A204.1 (cell line): ENCODE data around the gene LILRA5.
"Not testable (repeated sequence)": the region's sequence is repeated elsewhere in the genome, so short reads cannot be mapped to it uniquely, and the experiment has no call there.

Source experiments
- FAIRE-seq: peaks from 2 replicates; lab custom pipeline; 2012; peaks lifted over from hg19 to GRCh38; lab: Jason Lieb, UNC

Gene LILRA5

DNA sequence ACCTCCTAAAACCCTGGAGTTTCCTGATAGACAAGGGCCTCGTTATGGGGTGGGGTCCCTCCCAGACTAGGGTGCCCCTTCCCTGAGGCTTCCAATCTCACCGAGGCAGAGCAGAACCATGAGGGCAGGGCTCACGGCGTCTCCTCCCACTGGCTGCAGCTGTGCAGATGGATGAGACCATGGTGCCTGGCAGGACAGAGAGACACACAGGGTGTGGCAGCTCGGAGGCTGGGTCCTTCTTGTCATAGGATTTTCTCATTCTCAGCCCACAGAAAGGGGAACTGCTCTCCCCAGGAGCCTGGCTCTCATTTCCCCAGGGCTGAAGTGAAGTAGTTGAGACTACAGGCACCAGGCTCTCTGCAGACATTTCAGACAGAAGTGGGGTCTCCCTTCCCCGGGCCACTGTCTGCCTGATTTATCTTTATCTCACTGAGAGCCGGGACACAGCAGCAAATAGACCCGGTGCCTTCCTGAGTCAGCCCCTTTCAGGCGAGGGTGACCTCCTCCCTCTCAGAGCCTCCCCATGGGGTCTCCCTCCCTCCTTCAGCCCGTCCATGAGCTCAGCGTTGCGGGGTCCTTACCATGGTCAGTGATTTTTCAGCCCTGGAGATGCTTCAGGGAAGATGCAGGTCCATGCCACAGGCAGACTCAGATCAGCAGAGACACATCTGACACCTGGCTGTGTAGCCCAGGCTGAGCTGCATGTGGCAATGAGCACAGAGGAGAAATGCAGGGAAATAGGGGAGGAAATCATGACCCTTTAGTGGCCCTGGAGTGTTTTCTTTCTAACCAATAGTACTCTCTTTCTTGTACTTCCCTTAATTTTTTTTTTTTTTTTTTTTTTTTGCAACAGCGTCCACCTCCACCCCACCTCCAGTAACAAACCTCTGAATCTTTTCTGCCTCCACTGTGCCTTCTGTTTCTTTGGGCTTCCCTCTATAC, at the start of gene LILRA5:
Gene LILRA5, minus strand, starts transcription at position 731 of the 942 bp plus-strand sequence. Its CDS starts 147 bp downstream, at position 584.
- no peak for FAIRE-seq

DNA sequence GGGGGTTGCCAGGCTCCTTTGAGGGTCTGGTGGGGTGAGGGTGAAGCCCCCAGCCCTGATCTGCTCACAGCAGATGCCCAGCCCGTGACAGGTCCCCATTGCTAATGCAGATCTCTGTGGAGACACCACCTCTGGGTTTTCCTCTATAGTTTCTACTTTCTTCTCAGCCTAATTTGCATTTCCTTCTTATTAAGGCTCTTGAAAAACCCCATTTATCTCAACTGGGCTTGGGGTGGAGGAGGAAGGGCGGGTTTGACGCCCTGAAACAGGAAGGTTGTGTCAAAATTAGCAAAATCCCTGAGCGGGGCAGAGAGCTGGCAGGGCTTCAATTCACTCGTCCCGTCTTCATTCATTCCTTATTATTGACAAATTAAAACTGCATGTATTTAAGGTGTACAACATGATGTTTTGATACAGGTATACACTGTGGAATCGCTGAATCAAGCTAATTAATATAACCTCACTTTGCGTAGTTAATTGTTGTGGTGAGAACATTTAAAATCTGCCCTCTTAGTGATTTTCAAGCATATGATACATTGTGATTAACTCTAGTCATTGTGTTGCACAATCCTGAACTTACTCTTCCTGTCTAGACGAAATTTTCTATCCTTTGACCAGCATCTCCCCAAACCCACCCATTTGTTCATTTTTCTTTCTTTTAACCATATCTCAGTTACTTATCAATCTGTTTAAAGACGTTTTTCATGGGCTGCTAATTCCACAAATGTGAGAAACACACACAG, 48.9 kb upstream of the LILRA5 start:
- FAIRE-seq = not testable (repeated sequence)

DNA sequence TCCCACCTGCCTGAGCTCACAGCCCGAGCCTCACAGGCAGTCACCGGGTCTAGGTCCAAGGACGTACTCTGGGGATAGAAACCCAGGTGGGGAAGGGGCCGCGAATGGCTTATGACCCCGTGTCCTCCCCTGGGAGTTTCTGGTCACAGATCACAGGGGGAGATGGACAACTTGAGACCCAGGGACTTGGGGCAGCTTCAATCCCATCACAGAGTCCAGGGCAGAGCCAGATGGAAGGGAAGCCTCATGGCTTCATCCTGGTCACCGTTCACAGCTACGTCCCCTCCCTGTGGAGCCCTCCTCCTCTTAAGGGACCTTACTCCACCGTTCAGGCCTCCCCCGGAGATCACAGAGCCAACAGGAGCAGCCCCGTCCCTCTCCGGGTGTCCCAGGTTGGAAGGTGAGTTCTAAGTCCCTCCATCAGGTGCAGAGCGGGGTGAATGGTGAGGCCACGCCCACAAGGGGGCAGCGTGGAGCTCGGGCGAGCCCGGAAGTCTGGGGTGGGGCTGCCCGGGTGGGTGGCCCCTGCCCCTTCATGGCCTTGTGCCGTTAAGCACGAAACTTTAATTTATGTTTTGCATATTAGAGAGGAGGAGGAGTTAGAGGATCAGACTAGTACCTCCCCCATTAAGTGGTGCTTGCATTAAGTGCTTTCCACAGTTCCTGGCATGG, 46.3 kb upstream of the LILRA5 start:
- not testable (repeated sequence) for FAIRE-seq

DNA sequence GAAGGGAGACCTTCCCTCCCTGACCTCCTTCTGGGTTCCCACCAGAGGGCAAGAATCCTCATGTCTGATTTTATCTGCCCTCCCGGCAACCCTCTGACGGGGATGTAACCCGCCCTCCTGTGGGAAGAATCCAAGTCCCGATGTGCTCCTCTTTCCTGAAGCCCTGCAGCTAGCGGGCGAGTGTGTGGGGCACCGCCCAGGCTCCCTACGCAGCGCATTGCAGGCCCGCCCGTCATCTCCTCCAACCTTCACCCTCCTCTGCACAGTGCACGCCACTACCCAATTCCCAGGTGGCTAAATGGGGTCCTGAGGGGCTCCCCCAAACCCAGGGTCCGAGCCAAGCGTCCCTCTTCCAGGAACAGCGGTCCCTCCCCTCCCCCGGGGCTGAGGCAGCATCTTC, 44.4 kb upstream of the LILRA5 start:
- no peak for FAIRE-seq

DNA sequence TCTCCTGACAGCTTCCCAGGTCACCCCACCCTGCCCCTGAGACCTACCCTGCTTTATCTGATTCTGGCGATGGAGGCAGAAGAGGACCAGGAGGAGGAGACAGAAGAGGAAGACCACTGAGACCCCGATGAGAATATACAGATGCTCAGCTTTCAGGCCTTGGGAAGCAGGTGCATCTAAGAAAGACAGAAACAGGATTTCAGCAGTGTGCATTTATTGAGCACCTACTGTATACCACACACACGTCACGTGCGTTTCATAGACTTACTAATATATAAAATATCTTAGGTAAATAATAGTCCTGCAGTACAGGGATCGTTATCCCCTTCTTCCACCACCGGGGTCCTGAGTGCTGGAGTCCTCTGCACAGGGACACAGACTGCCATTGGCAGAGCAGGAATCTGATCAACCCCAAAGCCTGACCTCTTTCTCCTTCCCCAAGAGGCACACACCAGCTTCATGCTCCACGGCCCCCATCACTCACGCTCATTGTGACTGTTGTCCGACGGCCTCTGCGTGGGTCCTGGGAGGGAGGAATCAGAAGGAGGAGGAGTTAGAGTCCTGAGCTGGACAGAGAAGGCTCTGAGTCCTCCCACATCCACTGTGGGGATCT, 43.6 kb upstream of the LILRA5 start:
- no peak for FAIRE-seq

DNA sequence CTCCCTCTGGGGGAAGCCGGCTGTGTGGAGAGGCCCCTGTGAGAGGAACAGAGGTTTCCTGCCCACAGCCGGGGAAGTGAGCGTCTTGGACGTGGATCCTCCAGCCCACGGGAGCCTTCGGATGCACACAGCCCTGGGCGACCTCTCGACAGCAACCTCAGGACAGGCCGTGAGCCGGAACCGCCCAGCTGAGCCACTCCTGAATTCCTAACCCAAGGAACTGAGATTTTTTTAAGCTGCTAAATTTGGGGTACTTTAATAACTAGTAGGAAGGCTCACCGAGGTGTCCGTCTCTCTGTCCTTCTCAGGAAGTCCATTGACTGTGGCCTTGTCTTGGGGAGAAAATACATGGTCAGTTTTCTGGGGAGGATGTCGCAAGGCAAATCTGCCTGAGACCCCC, 42.7 kb upstream of the LILRA5 start:
- no peak for FAIRE-seq

DNA sequence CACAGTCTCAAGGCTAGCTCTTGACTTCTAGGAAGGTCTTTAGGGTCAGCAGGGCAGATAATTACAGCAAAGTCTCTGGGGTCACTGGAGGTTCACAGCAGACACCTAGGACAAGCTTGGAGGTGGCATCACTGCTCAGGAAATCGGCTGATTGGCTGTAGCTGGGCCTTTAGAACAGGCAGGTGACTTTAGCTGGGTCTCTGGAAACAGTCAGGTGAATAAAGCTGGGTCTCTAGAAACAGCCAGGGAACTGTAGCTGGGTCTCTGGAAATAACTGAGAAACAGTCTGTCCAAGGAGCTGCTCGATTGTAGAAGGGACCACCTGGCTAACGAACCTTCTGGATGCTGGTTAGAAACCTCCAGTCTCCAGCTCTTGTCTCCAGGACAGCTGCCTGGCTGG, 41.8 kb upstream of the LILRA5 start:
- no peak for FAIRE-seq

DNA sequence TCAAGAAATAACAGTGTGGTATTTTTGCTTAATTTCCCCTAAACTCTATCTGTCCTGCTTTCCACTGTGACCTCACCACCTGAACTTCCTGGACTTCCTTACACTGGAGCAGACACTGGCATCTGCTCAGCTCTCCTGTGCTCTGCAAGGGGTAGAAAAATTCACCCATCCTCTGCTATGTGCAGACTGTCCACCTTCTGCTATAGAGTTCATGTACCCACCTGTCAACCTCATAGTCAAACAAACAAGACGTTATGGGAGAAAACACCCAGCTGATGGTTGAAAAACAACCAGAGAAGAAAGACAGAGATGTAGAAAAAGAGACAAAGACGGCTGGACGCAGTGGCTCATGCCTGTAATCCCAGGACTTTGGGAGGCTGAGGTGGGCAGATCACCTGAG, 39.6 kb upstream of the LILRA5 start:
- no peak for FAIRE-seq

DNA sequence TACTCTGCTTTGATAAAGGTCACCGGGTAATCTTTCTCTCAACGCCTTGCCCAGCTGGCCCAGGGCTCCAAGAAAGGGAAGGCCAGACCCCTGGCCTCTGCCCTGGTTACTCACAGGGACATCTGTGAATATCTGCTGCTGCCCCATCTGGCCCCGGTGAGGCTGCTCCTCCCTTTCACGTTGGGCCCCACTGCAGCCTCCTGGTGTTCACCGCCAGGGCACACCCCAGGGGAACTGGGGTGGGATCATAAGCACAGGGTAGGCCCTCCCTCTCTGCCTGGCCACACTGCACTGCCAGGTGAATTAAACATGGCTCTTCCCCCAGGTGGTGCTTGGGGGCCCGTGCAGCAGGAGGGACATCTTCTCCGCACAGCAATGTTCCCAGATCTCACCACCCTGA, 39.1 kb upstream of the LILRA5 start:
- FAIRE-seq = no peak

DNA sequence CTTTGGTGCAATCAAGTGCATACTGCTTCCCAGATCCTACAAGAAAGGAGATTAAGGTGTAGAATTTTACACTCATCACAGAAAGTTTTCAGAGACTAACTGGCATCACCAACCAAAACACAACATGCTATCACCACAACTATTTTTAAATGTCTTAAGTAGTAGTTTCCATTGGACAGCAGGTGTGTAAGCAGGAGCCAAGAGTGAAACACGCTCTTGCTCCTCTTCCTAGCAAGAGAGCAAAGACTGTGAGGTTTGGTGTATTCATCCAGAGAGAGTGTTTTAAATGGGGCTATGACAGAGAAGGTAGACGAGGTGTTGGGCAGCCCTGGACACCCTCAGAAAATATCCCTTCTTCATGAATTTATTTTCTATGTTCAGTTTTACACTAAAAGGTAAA, 38.5 kb upstream of the LILRA5 start:
- FAIRE-seq = no peak

DNA sequence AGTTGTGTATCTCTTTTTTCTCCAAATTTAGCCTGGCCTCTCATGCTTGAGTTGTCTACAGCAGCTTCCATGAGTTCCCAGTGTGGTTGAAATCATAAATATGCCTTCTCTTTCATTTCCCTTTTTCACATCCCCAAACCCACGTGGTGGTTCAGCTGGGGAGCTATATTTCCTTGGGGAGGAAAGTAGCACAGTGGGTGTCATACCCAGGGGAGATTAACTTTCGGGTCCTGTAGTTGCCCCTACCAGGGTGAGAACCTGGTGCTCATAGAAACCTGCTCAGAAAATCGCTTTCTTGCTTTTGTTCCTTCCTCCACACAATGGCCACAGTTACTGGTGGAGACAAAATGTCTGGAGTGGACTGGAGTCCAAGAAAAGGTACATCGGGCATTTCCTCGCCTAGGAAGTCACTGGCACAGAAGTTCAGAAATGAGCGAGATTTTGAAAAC, 33.0 kb upstream of the LILRA5 start:
- no peak for FAIRE-seq

DNA sequence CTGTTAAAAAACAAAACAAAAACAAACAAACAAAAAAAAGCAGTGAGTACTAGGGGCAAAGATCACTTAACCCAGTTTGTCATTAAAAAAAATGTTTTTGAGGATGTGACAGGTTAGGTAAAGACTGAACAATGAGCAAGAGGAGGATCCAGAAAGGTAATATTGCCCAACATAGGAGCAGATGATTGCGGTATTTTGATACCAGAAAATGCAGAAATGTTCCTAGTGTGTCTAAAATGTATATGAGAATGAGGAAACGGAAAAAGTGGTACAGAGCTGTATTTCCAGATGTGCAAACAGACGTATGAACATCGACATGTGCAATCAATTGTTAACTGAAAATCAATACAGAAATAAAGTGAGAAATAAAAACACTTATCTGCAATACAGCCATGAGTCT, 30.9 kb upstream of the LILRA5 start:
- no peak for FAIRE-seq

DNA sequence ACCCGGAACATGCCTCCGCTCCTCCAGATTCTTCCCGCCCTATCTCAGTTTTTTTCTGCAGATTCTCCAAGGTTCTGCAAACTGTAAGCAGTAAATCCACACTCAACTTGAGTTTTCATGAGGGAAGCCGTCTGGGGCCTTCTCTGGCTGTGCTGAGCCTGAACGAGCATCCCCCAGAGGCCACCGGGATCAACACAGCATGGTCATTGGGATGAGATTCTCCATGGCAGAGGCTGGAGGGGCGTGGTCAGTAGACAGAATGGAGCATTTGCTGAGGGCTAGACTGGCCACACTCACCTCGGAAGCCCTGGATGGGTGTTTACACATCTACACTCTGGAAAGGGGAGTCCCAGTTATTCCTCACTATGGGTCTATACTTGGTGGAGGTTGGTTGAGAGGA, 28.3 kb upstream of the LILRA5 start:
- no peak for FAIRE-seq

DNA sequence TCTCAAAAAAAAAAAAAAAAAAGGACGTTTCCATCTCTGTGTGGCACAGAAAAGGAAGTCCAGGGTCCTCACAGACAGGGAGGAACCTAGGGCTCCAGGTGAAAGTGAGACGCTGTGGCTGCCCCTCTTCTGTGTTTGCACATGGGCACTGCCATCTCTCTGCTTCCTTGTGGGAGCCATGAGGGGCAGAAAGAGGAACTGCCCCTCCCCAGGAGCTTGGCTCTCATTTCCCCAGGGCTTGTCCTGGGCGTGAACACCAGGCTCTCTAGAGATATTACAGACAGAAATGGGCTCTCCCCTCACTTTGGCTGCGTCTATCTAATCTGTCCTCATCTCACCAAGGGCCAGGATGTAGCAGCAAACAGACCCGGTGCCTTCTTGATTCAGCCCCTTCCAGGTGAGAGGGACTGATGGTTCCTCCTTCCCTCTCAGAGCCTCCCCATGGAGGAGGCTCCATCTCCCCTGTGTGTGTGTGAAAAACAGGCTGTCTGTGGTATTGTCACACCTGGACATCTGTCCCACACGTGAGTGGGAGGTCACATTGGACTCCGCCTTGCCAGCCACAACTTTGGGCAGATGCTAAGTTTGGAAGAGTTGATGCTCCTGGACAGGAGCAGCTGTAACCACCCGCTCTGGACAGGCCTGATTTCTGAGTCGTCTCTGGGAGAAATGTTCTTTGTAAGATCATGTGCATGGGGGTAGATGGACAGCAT, 26.8 kb upstream of the LILRA5 start:
- no peak for FAIRE-seq

DNA sequence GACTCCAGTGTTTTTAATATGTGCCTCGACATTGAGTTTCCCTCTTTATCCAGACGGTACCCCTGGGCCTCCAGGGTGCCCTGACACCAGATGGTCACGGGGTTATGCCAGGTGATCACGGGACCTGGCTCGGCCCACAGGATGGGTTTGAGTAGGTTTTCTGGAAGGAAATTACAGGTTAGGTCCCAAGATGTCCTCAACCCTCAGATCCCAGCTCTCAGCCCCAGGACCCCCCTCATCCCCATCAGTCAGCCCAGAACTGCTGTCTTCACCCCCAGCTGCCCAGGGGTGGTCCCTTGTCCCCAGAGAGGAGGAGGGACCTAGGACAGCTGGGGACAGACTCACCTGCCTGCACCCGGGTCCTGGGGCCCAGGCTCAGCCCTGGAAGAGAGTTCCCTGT, 25.6 kb upstream of the LILRA5 start:
- FAIRE-seq = no peak

DNA sequence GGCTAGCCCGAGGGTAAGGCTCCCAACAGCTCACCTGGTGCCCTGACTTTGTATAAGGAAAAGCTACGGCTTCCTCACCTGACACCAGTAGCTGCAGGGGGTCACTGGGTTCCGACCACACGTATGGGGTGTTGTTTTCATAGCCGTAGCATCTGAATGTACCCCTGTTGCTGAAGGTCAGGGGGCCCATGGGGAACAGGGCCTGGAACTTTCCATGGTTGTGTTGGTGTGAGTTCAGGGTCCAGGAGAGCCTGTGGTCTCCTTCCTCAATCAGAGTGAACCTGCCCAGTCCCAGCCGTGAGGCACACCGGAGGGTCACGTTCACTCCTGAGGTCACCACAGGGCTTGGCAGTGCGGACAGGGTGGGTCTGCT, 24.9 kb upstream of the LILRA5 start:
- FAIRE-seq = no peak

DNA sequence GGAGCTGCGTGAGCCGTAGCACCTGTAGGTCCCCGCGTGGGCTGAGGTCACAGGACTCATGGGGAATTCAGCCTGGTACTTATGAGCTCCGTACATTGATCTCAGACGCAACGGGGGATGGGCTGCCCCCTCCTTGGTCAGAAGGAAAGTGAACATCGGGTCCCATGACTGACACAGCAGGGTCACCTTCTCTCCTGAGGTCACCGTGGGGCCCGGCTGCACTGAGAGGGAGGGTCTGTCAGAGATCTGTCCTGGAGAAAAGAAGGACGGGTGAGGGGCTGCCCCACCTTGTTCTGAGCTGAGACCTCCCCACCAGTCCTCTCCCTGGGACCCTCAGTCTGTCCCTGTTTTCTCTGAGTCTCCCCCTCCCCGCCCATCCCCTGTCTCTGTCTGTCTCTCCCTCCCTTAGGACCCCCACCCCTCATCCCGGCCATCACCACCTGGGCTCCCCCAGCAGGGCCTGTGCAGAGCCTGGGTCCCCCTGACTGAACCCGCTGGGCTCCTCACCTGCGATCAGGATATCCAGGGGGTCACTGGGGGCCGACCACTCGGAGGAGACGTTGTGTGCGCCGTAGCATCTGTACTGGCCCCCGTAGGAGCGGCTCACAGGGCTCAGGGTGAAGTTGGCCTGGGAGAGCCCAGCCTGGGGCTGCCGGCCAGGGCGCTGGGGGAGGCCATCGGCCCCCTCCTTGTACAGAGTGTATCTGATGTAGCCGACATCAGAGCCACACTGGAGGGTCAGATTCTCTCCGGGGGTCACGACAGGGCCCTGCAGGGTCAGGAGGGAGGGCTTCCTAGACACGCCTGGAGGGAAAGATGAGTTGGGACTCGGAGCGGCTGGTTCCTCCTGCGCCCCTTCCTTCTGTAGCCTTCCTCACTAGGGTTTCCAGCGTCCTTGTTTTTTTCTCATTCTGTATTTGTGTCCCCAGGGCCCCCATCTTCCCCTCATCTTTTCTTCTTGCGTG, 24.2 kb upstream of the LILRA5 start:
- no peak for FAIRE-seq

DNA sequence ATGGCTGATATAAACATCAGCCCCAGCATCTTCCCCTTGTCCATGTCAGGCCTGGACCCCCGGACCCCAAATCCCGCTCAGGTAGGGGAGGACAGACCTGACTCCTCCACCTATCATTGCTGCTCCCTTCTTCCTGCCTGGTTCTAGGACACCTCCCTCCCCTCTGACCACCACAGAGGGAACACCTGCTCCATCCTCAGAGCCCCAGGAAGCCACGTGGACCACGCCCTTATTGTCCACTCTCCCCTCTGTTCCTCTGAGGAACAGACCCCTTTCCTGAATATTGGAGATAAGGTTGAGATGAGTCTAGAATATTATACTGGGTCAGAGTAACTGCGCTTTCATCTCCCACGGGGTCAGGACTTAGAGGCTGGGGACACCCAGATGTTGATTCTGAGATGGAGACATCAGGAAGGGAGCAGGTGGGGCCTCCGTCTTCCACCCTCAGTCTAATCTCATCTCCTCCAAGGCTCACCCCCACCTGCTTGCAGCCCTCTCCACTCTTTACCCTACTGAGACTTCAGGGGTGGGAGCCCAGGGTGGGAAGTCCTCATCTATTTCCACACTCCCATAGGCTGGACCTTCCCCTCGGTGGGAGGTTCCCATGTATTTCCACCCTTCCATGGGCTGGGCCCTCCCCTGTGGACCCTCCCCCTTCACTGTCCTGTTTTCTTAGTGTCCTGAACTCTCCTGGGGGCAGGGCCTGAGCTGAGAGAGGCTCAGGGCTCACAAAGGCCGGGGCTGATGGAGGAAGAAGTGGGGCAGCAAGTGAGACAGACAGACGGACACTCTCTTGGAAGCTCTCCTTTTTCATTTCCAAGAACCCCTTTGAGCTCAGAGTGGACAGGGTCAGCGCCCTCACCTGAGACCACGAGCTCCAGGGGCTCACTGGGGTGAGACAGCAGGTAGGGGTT, 23.3 kb upstream of the LILRA5 start:
- no peak for FAIRE-seq

DNA sequence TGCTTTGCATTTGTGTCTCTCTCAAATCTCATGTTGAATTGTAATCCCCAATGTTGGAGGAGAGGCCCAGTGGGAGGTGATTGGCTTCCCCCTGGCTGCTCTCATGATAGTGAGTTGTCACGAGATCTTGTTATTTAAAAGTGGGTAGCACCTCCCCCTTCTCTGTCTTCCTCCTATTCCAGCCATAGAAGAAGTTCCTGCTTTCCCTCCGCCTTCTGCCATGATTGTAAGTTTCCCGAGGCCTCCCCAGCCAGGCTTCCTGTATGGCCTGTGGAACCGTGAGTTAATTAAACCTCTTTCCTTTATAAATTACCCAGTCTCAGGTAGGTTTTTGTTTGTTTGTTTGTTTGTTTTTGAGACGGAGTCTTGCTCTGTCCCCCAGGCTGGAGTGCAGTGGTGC, 22.2 kb upstream of the LILRA5 start:
- no peak for FAIRE-seq
